Measurements from ENCODE around the gene TMEM52B.
A peak's percentile ranks its signal among the peaks of the same experiment; 100 is the strongest.

Gene TMEM52B

GRCh38 chr12:10140001-10140400, 38.8 kb upstream of the TMEM52B start:
- H3K4me3 ChIP-seq (ENCODE audit: low read length) = no peak overlapping the region
- H4K20me1 ChIP-seq (ENCODE audit: insufficient read depth, low read length) = no peaks in the 10 kb centered on the region
- peak overlapping the region; percentile 8; the same call in 1 of the 2 replicates for H3K9ac ChIP-seq (ENCODE audit: low read length)
- peaks cover 12% of the 10 kb centered on the region for H3F3A ChIP-seq (ENCODE audit: insufficient read depth, low read length)
- H3K36me3 ChIP-seq (replicated peaks; ENCODE audit: insufficient read depth, low read length) = no peaks in the 10 kb centered on the region
- H3K27ac ChIP-seq (ENCODE audit: low read length) = no peak overlapping the region
- no peak for TF ChIP-seq EZH2 (optimal IDR thresholded peaks at IDR 0.05; ENCODE audit: low read depth, low read length)
- TF ChIP-seq, protein P1, sequence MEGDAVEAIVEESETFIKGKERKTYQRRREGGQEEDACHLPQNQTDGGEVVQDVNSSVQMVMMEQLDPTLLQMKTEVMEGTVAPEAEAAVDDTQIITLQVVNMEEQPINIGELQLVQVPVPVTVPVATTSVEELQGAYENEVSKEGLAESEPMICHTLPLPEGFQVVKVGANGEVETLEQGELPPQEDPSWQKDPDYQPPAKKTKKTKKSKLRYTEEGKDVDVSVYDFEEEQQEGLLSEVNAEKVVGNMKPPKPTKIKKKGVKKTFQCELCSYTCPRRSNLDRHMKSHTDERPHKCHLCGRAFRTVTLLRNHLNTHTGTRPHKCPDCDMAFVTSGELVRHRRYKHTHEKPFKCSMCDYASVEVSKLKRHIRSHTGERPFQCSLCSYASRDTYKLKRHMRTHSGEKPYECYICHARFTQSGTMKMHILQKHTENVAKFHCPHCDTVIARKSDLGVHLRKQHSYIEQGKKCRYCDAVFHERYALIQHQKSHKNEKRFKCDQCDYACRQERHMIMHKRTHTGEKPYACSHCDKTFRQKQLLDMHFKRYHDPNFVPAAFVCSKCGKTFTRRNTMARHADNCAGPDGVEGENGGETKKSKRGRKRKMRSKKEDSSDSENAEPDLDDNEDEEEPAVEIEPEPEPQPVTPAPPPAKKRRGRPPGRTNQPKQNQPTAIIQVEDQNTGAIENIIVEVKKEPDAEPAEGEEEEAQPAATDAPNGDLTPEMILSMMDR (IDR thresholded peaks at IDR 0.05; ENCODE audit: low read length) = peak; percentile 72
- no peaks in the 10 kb centered on the region for H3K9me2 ChIP-seq (replicated peaks; ENCODE audit: insufficient read depth, low read length)
- peaks cover 43% of the 10 kb centered on the region for H3K4me1 ChIP-seq (ENCODE audit: low read length)
- H2AFZ ChIP-seq (ENCODE audit: low read length) = no peak overlapping the region
- no peaks in the 10 kb centered on the region for H3K27me3 ChIP-seq (replicated peaks; ENCODE audit: insufficient read depth, low read length)
- no peaks in the 10 kb centered on the region for H3K9me3 ChIP-seq (replicated peaks; ENCODE audit: insufficient read depth, low read length)
- peak overlapping the region; percentile 27; the same call in 1 of the 2 replicates for H3K4me2 ChIP-seq (ENCODE audit: low read depth, low read length)
- H3K79me2 ChIP-seq (ENCODE audit: low read length) = no peaks in the 10 kb centered on the region
- DNase-seq = peak; percentile 86

GRCh38 chr12:10142976-10143589, 35.7 kb upstream of the TMEM52B start:
- no peak overlapping the region for H3K4me3 ChIP-seq (ENCODE audit: low read length)
- TF ChIP-seq EZH2phosphoT487 (IDR thresholded peaks at IDR 0.05; ENCODE audit: low read length) (no peak), EZH2 (optimal IDR thresholded peaks at IDR 0.05; ENCODE audit: low read depth, low read length) (no peak)
- TF ChIP-seq, protein P1 (IDR thresholded peaks at IDR 0.05; ENCODE audit: low read length) = no peak
- peak overlapping the region; percentile 15; the same call in 1 of the 2 replicates for H3K9ac ChIP-seq (ENCODE audit: low read length)
- no peaks in the 10 kb centered on the region for H3K9me3 ChIP-seq (replicated peaks; ENCODE audit: insufficient read depth, low read length)
- peaks cover 48% of the 10 kb centered on the region for H3K4me1 ChIP-seq (ENCODE audit: low read length)
- H2AFZ ChIP-seq (ENCODE audit: low read length) = no peak overlapping the region
- H3K4me2 ChIP-seq (ENCODE audit: low read depth, low read length) = peak overlapping the region; percentile 47
- H3K27me3 ChIP-seq (replicated peaks; ENCODE audit: insufficient read depth, low read length) = no peaks in the 10 kb centered on the region
- peak; percentile 73 for DNase-seq
- no peaks in the 10 kb centered on the region for H4K20me1 ChIP-seq (ENCODE audit: insufficient read depth, low read length)
- no peaks in the 10 kb centered on the region for H3K36me3 ChIP-seq (replicated peaks; ENCODE audit: insufficient read depth, low read length)
- peaks cover 22% of the 10 kb centered on the region for H3F3A ChIP-seq (ENCODE audit: insufficient read depth, low read length)
- no peaks in the 10 kb centered on the region for H3K9me2 ChIP-seq (replicated peaks; ENCODE audit: insufficient read depth, low read length)
- H3K27ac ChIP-seq (ENCODE audit: low read length) = peak overlapping the region; percentile 67
- no peaks in the 10 kb centered on the region for H3K79me2 ChIP-seq (ENCODE audit: low read length)

GRCh38 chr12:10147714-10148403, 31.0 kb upstream of the TMEM52B start:
- Histone ChIP-seq H3K9me3 (replicated peaks; ENCODE audit: insufficient read depth, low read length) (no peaks in the 10 kb centered on the region), H3F3A (ENCODE audit: insufficient read depth, low read length) (peaks cover 29% of the 10 kb centered on the region), H3K27me3 (replicated peaks; ENCODE audit: insufficient read depth, low read length) (no peaks in the 10 kb centered on the region), H3K9me2 (replicated peaks; ENCODE audit: insufficient read depth, low read length) (no peaks in the 10 kb centered on the region), H4K20me1 (ENCODE audit: insufficient read depth, low read length) (no peaks in the 10 kb centered on the region), H2AFZ (ENCODE audit: low read length) (0 out of 2 replicates have a peak overlapping the region, but pooled peaks have one; percentile 1), H3K27ac (ENCODE audit: low read length) (peak overlapping the region; percentile 92), H3K4me3 (ENCODE audit: low read length) (no peak overlapping the region), H3K4me1 (ENCODE audit: low read length) (peaks cover 39% of the 10 kb centered on the region), H3K4me2 (ENCODE audit: low read depth, low read length) (peak overlapping the region; percentile 33; the same call in 1 of the 2 replicates), H3K79me2 (ENCODE audit: low read length) (no peaks in the 10 kb centered on the region), H3K36me3 (replicated peaks; ENCODE audit: insufficient read depth, low read length) (no peaks in the 10 kb centered on the region), H3K9ac (ENCODE audit: low read length) (peak overlapping the region; percentile 35)
- DNase-seq = peak; percentile 84
- TF ChIP-seq EZH2 (optimal IDR thresholded peaks at IDR 0.05; ENCODE audit: low read depth, low read length) (no peak), EZH2phosphoT487 (IDR thresholded peaks at IDR 0.05; ENCODE audit: low read length) (no peak)
- TF ChIP-seq, protein P1 (IDR thresholded peaks at IDR 0.05; ENCODE audit: low read length) = no peak

Data from MM.1S (cell line).